Fibroblast of skin of back (primary cell): ENCODE measurements around the gene SF3B6.
A peak's percentile ranks its signal among the peaks of the same experiment; 100 is the strongest.
"Not testable (repeated sequence)": the region's sequence is repeated elsewhere in the genome, so short reads cannot be mapped to it uniquely, and the experiment has no call there.

Experiments
- DNase-seq: peaks from one replicate; pipeline ENCODE4 v3.0.0-alpha.2; 2013

Gene SF3B6

DNA sequence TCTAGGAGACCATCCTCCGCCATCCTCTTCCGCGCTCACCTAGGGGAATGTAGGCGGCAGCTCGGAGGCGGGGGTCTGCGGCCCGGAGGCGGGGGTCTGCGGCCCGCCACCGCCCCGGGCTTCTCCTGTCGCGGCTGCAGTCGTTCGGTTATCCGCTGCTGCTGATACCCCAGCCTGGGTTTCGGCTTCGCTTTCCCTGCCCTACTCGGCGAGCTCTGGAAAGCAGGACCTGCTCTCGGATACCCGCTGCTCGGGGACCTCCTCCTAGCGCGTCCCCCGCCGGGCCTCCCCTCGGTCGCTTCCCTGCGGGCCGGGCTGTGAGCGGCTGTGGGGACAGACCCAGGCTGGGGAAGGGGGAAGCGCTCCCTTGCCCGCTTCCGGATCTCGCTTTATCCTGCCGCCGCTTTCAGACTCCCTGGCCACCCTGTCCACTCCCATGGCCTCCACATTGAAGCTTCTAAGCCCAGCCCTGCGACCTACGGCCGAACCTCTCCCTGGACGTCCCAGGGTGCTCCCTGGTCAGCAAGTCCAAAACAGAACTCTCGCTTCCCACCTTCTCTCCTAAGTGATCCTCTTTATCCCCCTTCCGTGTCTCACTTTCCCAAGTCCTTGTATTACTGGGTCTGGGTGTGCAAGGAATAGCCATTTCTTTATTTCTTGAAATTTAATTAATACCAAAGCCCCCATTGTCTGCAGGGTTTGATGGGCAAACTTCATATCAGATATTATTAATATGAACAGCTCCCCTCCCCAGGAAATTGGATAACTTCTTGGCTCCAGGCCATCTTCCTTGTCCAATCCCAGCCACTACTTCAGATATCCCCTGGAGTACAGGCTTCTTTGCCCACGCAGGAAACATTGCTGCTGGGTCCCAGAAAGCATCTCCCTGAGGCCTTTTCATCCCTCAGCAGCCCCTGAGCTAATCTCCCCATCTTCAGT is 25.8 kb downstream of the SF3B6 start:
- peak; percentile 9 for DNase-seq

GRCh38 chr2:24049485-24050021 is 26.6 kb downstream of the SF3B6 start, which contains the start of gene FKBP1B:
FKBP1B (plus strand) TSS chr2:24049741; CDS start chr2:24049850, 109 bp downstream.
- DNase-seq, result peak; percentile 53

GRCh38 chr2:24048769-24049484 is 27.2 kb downstream of the SF3B6 start:
- no peak for DNase-seq

GRCh38 chr2:24047703-24048033 is 28.5 kb downstream of the SF3B6 start:
- DNase-seq, result no peak

DNA sequence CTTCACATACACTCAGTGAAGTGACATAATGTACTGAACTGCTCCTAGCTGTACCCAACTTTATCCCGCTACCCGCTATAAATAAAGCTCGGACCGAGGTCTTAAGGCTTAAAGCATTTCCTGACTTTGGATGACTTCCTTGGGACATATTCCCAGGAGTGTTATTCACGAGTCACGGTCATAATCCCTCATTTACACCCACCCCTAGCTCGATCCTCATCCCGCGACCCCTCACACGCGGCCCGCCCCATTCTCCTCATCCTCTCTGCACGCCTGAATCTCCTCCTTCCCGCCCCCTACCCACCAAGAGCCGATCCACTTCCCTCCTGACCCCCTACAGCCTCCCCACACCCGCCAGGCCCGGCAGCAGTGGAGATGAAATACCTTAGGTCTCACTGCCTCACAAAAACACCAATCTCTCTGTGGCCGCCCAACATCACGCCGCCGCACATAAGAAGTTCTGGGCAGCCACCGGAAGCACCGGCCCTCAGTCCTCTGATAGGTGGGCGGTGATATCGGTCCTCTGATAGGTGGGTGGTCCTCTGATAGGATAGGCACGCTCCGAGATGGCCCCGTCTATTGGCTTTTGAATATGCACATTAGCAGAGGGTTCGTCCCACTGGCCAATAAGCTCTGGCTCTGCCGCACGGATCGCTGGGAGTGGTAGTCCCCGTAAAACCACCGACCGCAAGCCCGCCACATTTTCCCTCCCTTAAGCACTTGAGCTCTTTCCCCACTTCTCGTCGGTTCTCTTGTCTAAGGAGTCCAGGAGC is 29.0 kb downstream of the SF3B6 start, which contains the start of gene WDCP:
Gene WDCP (minus strand): TSS at position 462 of the 773 bp plus-strand sequence. CDS start 7,897 bp downstream, outside the sequence.
- DNase-seq, result peak; percentile 99

DNA sequence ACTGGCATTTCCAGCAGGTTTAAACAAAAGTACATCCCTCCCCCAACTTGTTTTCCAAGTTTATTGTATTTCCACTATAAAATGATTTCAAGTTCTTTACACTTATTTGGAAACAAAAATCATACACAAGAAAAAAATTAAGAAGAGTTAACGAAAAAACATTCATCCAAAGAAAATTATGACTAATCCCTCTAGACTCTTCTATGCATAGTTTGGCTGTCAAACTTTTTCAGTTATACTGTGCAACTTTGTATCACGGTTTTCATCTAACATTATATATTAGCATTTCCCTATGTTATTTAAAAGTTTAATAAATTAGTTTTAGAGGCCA is 29.6 kb downstream of the SF3B6 start:
- DNase-seq, result no peak

GRCh38 chr2:24045511-24046508 is 30.3 kb downstream of the SF3B6 start:
- no peak for DNase-seq

DNA sequence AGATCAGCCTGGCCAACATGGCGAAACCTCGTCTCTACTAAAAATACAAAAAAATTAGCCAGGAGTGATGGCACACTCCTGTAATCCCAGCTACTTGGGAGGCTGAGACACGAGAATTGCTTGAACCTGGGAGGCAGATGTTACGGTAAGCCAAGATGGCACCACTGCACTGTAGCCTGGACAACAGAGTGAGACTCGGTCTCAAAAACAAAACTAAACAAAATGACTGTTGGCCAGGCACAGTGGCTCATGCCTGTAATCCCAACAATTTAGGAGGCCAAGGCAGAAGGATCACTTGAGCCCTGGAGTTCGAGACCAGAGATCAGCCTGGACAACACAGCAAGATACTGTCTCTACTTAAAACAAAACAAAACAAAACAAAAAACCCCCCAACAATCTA is 33.0 kb downstream of the SF3B6 start:
- not testable (repeated sequence) for DNase-seq

- DNase-seq, result no peak
These were observed 35.6 kb downstream of the SF3B6 start for GRCh38 chr2:24040511-24040910.

DNA sequence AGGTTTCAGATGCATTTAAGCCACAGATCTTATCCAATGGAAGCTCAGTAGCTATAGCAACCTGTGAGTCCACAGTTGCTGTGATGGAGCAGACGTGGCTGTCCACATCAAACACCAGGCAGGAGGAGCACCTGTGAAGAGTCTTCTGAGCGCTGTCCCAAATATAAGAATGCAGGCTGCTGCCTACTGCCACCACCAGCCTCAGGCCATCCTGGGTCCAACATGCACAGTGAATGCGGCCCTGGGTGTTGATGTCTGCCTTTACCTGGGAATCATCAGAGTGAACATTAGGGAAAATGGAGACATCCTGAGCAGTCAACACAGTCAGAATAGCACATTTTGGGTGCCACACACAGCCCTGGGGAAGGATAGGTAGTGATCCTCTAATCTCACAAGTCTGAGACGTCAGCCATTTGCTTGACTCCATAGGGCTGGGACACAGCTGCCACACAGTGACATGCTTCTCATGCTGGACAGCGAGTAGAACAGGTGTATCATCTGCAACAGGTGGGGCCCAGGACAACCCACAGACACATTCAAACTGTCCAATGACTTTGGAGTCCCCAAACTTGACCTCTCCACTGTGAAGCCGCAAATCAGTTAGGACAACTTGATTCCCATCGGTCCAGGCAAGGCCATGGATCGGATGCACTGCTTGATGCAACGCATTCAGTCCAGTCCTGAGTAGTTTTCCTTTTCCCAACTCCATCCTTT is 37.2 kb downstream of the SF3B6 start:
- DNase-seq, result no peak

DNA sequence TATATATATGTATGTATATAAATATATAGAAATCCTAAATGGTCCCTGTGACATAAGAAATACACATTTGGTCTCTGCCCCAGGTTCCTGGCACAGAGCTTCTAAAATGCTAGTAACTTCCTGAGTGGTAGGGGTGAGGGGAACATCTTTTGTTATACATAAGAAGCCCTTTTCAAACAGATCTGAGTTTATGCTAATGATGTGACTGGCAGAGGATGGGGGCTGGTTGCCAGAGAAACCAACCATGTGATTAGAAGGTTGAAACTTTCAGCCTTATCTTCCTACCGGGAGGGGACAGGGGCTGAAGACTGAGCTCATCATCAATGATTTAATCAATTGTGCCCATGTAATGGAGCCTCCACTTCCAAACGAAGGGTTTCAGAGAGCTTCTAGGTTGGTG is 49.9 kb downstream of the SF3B6 start:
- no peak for DNase-seq

DNA sequence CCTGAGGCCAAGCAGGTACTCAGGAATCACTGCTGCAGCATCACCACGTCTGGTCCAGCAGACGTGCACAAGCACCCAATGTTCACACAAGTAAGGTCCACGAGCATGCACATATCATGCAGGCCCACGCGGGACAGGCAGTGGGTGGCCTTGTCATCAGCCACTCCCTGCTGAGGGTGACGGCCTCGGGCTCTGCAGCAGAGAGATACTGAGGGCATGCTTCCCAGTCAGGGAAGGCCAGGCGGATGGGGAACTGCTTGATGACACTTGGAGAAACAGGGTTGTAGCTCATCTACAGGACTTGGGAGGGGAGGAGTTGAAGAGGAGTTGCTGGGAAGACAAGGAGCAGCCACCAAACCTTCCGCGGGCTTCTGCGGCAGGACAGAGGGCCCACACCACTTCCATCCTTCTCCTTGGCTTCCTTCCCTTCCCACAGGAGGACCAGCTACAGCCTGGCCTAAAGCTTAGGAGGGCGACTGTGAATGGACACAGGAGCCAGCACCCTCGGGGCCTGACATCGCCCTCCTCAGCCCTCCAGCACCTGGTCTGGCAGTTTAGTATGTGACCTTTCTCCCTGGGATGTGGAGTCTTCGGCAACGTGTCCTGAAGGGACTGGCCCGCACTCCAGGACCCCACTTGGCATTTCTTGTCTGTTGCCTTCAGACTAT is 51.0 kb downstream of the SF3B6 start:
- DNase-seq, result no peak

GRCh38 chr2:24024018-24024417 is 52.1 kb downstream of the SF3B6 start:
- peak; percentile 42 for DNase-seq

- DNase-seq, result no peak
These were observed 53.1 kb downstream of the SF3B6 start for GRCh38 chr2:24022975-24023575.

DNA sequence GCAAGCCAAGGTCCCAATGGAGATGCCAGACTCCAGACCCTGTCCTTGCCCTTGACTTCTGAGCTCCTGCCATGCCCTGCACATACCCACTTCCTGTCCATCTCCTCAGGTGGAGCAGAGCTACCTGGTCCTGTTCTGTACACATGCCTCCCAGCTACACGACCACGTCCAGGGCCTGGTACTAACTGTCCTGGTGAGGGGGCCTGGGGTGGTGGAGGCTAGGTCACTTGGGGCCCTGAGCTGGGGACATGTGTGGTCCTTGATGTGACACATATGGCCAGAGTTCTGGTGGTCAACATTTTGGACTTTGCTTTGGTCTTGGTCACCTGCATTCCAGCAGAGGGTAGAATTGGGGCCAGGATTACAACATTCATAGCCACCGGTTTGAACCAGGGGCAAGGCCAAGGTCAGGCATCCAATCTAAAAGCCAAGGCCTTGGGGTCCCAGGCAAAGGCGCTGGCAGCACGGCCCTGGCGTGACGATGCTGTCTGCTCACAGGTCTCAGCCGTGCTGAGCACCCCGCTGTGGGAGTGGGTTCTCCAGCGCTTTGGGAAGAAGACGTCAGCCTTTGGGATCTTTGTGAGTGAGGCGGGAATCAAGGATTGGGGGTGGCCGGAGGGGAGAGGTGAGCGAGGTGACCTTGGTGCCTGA is 53.7 kb downstream of the SF3B6 start:
- DNase-seq, result no peak

- DNase-seq, result no peak
These were observed 54.8 kb downstream of the SF3B6 start for GRCh38 chr2:24021122-24021998.

- DNase-seq, result no peak
These were observed 55.9 kb downstream of the SF3B6 start for GRCh38 chr2:24020244-24020643.

- no peak for DNase-seq
These were observed 56.4 kb downstream of the SF3B6 start for GRCh38 chr2:24019729-24020128.
